HG02884 (cell line): ENCODE measurements around the gene PLAAT2.
"Not testable (repeated sequence)": the region's sequence is repeated elsewhere in the genome, so short reads cannot be mapped to it uniquely, and the experiment has no call there.

Source experiments
- ATAC-seq: cut with Tn5 transposase; IDR thresholded peaks from one replicate; pipeline ENCODE4 v1.9.1; 2021; ENCODE audit warnings: mild to moderate bottlenecking, moderate library complexity; ENCODE audit not compliant: unreplicated experiment

PLAAT2 gene

DNA sequence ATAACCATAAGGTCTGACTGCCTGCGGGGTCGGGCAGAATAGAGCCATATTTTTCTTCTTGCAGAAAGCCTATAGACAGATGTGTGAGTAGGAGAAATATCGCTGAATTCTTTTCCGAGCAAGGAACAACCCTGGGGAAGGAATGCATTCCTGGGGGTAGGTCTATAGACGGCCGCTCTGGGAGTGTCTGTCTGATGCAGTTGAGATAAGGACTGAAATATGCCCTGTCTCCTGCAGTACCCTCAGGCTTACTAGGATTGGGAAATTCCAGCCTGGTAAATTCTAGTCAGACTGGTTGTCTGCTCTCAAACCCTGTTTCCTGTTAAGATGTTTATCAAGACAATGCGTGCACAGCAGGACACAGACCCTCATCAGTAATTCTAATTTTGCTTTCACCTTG lies 18.0 kb upstream of the PLAAT2 start:
- not testable (repeated sequence) for ATAC-seq

- ATAC-seq, result not testable (repeated sequence)
Observed at GRCh38 chr11:63578882-63579281, 15.7 kb upstream of the PLAAT2 start.

DNA sequence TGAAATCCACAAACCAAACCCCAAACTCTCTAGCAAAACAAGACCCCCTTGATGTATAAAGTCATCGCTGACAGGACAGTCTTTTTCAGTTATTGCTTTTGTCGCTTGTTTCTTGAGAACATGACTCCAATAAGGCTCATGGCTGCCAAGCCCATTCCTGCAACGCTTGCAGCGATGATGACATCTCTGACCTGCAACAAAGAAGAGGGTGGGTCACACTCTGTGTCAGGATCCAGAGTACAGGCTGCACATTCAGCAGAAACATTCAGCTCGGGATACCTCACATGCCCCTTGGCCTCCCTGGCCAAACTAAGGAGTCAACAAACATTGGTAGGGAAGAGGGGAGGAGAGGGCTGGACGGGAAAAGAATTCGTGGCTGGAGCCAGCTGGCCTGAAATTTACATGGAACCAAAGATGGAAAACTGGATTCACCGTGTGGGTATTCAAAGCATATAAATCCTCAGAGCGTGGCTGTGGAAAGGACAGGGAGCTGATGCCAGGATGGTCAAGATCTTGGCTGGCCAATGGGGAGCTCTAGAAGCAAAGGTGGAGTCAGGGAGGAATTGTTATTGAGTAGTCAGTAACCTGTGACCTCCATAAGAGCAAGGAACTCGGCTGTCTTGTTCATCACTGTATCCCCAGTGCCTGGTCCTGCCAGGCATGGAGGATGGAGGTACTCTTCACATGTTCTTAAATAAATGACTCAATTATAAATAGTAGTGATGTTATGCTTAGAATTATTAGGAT lies 11.8 kb upstream of the PLAAT2 start:
- no peak for ATAC-seq

DNA sequence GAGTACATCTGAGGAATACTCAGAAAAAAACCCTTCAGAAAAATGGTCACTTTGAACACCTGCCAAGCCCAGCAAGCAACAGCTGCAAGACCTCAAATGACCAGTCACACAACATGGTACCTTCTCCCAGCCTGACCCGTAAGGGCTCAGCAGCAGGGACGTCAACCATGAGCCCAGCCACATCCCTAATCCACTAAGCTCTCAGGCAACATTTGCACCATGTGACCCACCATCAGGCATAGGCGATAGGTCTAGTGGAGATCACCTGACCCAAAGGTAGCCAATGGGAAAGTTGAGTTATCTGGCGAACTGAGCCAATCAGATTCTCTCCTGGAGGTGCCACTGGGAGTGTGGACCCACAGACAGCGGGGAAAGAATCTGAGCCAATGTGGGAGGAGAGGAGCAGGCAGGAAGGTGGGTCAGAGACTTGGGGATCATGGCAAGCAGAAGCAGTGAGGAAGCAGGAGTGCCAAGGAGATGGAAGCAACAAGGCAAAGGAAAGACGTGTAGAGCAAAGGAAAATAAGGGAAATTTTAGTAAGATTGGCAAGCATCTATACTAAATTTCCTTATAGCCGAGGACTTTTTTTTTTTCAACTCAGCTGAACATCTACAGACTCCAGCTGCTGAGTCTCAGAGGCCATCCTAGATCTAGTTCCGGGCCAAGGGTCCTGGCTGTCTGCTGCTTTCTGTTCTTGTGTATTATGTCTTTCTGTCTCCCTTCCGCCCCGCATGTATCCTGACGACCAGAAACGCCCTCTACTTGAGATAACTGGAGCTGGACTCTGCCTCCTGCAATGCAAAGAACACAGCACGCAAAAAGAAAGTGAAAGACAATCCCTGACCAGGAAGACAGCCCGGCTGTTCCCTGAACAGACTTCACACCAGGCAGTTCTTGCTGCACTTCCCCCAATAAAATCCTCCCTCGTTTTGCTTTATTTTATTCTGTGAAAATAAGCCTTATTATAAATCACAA lies 11.0 kb upstream of the PLAAT2 start:
- ATAC-seq, result no peak

GRCh38 chr11:63572026-63572688 lies 9.0 kb upstream of the PLAAT2 start:
- ATAC-seq, result peak; percentile 42

DNA sequence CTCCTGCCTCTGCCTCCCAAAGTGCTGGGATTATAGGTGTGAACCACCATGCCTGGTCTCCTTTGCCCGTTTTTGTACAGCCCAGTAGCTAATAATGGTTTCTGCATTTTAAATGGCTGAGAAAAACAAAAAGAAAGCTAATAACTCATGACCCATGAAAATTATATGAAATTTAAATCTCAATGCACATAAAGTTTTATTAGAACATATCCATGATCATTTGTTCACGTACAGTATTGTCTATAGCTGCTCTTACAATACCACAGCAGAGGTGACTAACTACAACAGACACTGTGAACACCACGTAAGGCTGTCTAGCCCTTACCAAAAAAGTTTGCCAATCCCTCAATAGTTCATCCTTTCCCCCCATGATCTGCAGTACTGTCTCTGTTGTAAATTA lies 6.4 kb upstream of the PLAAT2 start:
- ATAC-seq, result no peak

GRCh38 chr11:63567044-63567840 lies 4.1 kb upstream of the PLAAT2 start:
- peak; percentile 61 for ATAC-seq

DNA sequence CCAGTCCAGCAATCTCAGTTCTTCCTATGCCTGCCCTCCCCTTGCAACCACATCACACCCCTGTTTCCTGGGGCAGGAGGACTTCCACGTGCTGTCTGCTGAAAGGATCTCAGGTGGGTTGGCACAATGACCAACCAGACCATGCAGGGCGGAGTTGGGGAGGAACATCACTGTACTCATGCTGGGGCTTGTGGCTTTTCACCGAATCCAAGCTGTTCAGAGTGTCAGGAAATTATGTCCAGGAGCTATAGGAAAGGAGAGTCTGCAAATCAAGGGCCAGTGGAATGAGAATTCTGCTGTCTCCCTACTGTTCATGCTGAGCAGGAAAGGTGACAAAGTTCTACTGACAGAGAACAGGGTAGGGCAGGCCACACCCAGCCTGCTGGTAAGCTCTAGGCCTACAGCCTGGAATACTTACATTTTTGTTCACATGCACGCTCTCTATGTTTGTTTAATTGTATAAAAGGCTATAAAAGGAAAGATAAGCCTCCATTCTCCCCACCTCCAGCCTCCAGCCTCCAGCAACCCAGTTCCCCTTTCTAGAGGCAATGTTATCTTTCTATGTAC lies 1.7 kb upstream of the PLAAT2 start:
- no peak for ATAC-seq

- ATAC-seq, result peak; percentile 68
Observed at GRCh38 chr11:63564056-63564774, 1.0 kb upstream of the PLAAT2 start.

- no peak for ATAC-seq
Observed at GRCh38 chr11:63560506-63561180, 2.5 kb downstream of the PLAAT2 start.

DNA sequence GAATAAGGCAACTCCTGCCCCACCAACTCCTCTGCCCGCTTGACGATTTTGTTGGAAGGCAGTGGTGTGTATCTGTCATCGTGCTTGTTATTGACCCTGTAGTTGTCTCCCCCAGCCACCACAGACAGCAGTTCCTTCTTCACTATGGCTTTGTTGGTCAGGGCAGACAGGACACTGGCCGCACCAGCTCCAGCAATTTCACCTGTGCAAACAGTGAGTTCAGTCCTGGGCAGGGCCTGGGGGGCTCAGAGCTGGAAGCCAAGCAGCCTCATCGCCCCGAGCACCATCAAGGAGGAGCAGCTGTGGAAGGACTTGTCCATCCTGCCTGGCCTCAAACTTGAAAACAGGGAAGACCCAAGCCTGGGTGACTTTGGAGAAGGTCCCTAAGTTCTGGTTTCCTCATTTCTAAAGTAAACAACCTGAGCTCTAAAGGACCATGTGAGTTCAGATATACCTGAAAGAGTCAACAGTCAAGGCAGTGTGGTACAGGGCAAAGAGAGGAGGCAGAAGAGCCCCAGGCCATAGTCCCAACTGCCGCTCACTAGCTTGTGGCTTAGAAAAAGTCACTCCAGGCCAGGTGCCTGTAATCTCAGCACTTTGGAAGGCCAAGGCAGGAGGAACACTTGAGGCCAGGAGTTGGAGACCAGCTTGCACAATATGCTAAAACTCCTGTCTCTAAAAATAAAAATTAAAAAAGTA lies 4.6 kb downstream of the PLAAT2 start:
- no peak for ATAC-seq

GRCh38 chr11:63557570-63557969 lies 5.6 kb downstream of the PLAAT2 start:
- no peak for ATAC-seq

GRCh38 chr11:63556404-63557013 lies 6.7 kb downstream of the PLAAT2 start:
- ATAC-seq, result no peak

DNA sequence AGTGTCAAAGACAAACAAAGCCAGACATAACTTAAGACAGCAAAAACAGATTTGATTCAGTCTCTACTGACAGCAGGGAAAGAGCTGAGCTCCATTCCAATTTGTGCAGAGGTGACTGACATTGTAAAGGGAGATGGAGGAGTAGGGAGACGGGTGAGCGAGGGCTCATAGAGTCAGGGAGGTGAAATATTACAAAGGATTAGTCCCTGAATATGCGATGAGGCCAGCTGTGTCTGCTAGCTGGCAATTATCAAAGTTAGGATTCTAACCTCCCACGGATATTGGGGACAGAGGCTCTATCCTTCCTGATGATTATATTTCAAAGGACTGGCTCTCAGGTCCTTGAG lies 8.3 kb downstream of the PLAAT2 start:
- ATAC-seq, result no peak

DNA sequence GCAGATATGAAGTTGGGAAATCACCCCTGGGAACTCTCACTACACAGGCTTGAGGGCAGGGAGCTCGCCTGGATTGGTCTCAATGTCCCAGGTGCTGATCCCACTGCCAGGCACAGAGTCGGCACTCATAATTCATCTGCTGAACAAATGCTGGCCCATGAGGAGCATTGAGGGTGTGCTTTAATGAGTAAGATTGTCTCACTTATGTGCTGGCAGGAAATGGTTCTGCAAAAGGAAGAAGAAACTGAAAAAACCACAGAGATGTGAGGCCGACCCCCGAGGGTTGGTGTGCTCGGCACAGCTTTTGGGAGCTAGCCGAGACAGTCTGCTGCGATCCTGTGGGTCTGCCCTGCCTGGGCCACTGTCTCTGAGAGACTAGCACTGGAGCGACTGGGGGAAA lies 9.4 kb downstream of the PLAAT2 start:
- ATAC-seq, result peak; percentile 81

DNA sequence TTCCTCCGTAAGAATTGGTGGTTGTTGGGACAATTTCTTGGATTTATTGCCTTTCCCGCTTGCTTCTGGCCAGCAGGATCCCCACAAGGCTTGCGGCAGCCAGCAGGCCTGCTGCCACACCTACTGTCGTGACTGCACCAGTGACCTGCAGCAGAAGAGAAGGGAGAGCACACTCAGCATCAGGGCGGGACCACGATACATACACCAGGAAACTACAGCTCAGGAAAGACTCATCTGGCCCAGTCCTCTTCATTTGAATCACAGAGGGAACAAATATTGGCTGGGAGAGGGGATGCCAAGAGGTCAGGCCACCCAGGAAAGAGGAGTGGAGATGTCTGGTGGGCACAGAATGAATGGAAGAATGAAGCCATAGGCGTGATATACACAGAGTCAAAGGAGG lies 10.3 kb downstream of the PLAAT2 start:
- ATAC-seq, result no peak

GRCh38 chr11:63551889-63552266 lies 11.3 kb downstream of the PLAAT2 start:
- ATAC-seq, result no peak
